GM21737 (cell line): ENCODE results near the gene RBM25.

Source experiments
- ATAC-seq: cut with Tn5 transposase; IDR thresholded peaks from one replicate; pipeline ENCODE4 v1.9.1; 2021; ENCODE audit warnings: mild to moderate bottlenecking, moderate library complexity; ENCODE audit not compliant: unreplicated experiment

Gene RBM25

GRCh38 chr14:73102806-73103497, 44.6 kb downstream of the RBM25 start:
- no peak for ATAC-seq

GRCh38 chr14:73105050-73105449, 46.7 kb downstream of the RBM25 start:
- no peak for ATAC-seq

- no peak for ATAC-seq
These were observed 47.4 kb downstream of the RBM25 start for GRCh38 chr14:73105727-73106126.

GRCh38 chr14:73116079-73116665, 57.8 kb downstream of the RBM25 start:
- ATAC-seq: no peak

GRCh38 chr14:73124180-73124894, 66.0 kb downstream of the RBM25 start:
- ATAC-seq: no peak

- ATAC-seq: no peak
These were observed 66.8 kb downstream of the RBM25 start for GRCh38 chr14:73125169-73125588.

- ATAC-seq: no peak
These were observed 67.4 kb downstream of the RBM25 start for GRCh38 chr14:73125746-73126145.

- ATAC-seq: no peak
These were observed 75.5 kb downstream of the RBM25 start for GRCh38 chr14:73133795-73134194.

- ATAC-seq: no peak
These were observed 77.7 kb downstream of the RBM25 start for GRCh38 chr14:73136085-73136386.

- ATAC-seq: peak; percentile 93
These were observed 78.3 kb downstream of the RBM25 start, which contains the start of gene PSEN1 for GRCh38 chr14:73136387-73137225. PSEN1 (plus strand) TSS chr14:73136507; CDS start chr14:73148020, 11,513 bp downstream.

GRCh38 chr14:73140811-73141323, 82.5 kb downstream of the RBM25 start:
- no peak for ATAC-seq

GRCh38 chr14:73142216-73142615, 83.9 kb downstream of the RBM25 start:
- ATAC-seq: no peak

- ATAC-seq: no peak
These were observed 84.7 kb downstream of the RBM25 start for GRCh38 chr14:73143003-73143402.

GRCh38 chr14:73143617-73144016, 85.3 kb downstream of the RBM25 start:
- no peak for ATAC-seq

GRCh38 chr14:73145371-73145770, 87.0 kb downstream of the RBM25 start:
- no peak for ATAC-seq

GRCh38 chr14:73146111-73146510, 87.8 kb downstream of the RBM25 start:
- ATAC-seq: no peak

- no peak for ATAC-seq
These were observed 91.4 kb downstream of the RBM25 start for GRCh38 chr14:73149753-73150152.

- no peak for ATAC-seq
These were observed 94.9 kb downstream of the RBM25 start for GRCh38 chr14:73153272-73153671.

GRCh38 chr14:73162251-73162650, 103.9 kb downstream of the RBM25 start:
- no peak for ATAC-seq

GRCh38 chr14:73166399-73166798, 108.1 kb downstream of the RBM25 start:
- no peak for ATAC-seq

- ATAC-seq: no peak
These were observed 109.4 kb downstream of the RBM25 start for GRCh38 chr14:73167727-73168126.
